ENCODE results near the gene HMGN3.

HMGN3 gene

DNA sequence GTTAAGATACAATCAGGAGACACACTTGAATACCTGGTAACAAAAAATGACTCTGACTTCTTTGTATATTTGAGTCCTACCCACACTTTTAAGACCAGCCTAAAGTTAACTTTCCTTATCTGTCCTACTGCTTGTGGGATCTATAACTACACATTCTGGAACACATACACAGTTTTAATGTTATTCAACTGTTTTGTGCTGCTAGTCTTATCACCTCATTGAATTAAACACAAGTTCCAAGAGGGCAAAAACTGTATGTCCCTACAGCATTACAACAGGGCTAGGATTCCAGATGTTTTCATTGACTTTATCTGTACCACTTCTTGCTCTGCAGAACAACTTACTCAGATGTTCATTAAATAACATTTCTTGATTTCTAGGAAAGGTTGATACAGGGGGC is 2.8 kb downstream of the HMGN3 start:
- no peak for DNase-seq

DNA sequence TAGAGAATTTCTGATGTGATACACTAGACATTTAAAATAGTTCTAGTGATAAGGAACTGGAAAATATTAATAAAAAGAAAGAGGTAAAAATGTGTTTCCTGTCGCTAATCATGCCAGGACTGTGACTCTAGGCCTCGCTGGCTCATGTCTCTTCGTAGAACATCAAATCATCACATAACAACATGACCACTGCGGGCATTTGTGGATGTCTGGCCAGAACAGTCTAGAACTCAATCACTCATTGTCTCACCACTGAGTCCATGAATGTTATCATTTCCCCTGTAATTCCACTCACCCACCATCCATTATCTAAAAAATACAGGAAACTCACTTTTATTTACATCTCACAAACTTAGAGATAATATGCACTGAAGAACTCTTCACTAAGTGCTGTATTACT is 3.4 kb downstream of the HMGN3 start:
- no peak for DNase-seq

DNA sequence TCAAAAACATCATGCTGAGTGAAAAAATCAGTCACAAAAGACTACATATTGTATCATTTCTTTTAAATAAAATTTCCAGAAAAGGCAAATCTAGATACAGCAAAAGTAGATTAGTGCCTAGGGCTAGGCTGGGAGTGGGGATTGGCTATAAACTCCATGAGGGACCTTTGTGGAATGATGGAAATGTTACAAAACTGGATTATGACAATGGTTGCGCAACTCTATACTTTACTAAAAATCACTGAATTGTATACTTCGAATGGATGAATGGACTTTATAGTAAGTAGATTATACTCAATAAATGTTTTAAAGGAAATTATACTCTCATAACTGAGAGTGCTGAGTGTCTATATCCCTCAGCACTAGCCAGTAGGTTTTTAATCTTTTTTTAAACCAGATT is 4.3 kb downstream of the HMGN3 start:
- no peak for DNase-seq

DNA sequence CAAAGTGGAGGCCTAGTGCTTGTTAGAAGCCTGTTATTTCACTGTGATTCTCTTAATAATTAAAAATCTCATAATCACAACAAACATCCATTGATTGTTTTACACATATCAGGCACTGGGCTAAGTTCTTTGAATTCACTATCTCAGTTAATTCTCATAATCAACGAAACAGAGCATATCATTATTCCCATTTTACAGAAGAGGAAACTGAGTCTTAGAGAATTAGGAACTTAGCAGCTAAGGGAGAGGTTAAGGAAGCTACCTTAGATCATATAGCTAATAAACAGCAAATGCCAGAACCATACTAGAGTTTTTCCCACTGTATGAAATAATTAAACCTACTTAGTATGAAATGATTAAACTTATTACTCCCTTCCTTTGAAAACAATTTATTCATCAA is 7.0 kb downstream of the HMGN3 start:
- DNase-seq = no peak

- DNase-seq = no peak
These were observed 7.8 kb downstream of the HMGN3 start for GRCh38 chr6:79226660-79227059.

DNA sequence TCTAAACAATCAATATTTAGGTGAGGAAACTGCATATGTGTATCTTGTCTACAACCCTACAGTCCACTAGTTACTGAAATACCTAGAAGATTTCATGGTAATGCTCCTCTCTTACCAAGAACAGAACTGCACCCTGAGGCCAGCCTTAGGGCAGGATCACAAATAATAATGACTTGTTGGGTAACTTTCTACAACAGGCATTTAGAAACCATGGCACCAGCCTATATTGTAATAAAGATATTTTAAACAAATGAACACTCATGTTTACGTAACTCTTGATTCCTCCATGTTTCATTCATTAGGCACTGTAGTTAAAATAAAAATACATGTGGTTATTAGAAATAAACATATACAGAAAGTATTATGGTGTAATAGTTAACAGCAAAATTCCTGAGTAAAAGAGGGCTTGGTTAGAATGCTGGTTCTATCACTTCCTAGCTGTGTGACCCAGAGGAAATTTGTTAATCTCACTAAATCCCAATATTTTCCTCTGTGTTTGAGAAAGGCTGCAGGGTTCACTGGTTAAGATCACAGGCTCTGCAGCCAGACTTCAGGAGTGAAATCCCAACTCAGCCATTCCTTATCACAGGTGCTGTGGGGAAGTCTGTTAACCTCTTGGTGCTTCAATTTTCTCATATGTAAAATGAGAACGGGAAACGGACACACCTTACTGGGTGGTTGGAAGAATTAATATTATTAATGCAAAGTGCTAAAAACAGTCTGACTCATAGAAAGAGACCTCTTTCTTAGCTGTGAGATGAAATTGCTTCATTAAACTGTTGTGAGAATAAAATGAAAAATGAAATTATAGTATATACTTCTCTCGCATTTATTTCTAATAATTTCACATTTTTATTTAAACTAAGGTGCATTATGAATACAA is 8.5 kb downstream of the HMGN3 start:
- DNase-seq = no peak

- no peak for DNase-seq
These were observed 10.7 kb downstream of the HMGN3 start for GRCh38 chr6:79223611-79224404.

DNA sequence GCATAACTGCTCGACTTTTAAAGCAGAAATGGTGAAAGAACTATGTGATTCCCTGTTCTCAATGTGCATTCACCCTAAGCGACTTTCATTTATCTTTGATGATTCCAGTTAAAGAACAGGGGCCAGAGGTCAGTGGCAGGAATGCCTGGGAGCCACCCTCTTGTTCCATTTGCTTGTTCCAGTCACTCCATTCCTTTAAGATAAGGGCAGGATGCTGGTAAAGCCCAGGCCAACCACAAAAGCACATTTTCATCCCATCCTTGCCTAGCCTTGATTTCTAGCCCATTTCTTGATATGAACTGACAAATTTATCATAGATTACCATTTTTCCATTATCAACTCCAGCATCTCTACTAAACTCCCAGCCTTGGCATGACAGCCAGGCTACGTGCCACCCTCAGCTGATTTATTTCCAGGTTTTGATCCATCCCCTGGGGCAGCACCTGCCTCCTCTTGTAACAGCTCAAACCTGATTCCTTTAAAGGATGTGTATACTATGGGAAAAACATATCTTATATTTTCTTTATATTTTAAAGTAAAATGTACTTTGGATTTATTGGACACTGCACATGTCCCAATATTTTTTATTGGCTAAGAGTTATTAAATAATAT is 19.2 kb downstream of the HMGN3 start:
- DNase-seq = no peak

DNA sequence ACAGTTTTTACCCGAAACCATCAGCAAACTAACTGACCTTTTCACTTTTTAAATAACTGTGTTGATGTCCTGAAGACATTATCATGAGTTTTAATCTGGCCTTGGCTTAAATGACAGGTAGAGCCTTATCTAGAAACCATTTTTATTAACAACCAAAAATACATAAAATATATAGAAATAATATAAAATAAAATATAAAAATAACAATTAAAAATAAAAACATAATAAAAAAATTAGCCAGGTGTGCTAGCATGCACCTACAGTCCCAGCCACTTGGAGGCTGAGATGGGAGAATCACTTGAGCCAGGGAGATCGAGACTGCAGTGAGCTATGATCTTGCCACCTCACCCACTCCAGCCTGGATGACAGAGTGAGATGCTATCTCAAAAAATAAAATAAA is 21.6 kb downstream of the HMGN3 start:
- no peak for DNase-seq

GRCh38 chr6:79208816-79209215 is 25.7 kb downstream of the HMGN3 start:
- DNase-seq = no peak

GRCh38 chr6:79203753-79204253 is 30.7 kb downstream of the HMGN3 start:
- no peak for DNase-seq

GRCh38 chr6:79202556-79202955 is 31.9 kb downstream of the HMGN3 start:
- DNase-seq = no peak

GRCh38 chr6:79201983-79202382 is 32.5 kb downstream of the HMGN3 start:
- DNase-seq = no peak

- no peak for DNase-seq
These were observed 33.3 kb downstream of the HMGN3 start for GRCh38 chr6:79201143-79201542.

DNA sequence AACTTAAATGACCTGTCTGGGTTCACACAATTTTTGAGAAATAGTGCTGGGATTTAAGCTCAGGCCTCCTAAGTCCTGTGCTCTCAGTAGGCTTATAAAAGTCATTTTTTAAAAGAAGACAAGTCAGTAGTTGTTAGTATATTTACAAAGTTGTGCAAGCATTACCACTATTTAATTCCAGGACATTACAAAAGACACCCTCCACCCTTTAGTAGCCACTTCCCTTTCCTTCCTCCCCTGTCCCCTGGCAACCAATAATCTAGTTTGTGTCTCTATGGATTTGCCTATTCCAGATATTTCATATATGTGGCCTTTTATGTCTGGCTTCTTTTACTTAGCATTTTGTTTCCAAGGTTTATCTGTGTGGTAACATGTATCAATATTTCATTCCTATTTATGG is 37.6 kb downstream of the HMGN3 start:
- DNase-seq = no peak

- no peak for DNase-seq
These were observed 40.5 kb downstream of the HMGN3 start for GRCh38 chr6:79193971-79194370.

DNA sequence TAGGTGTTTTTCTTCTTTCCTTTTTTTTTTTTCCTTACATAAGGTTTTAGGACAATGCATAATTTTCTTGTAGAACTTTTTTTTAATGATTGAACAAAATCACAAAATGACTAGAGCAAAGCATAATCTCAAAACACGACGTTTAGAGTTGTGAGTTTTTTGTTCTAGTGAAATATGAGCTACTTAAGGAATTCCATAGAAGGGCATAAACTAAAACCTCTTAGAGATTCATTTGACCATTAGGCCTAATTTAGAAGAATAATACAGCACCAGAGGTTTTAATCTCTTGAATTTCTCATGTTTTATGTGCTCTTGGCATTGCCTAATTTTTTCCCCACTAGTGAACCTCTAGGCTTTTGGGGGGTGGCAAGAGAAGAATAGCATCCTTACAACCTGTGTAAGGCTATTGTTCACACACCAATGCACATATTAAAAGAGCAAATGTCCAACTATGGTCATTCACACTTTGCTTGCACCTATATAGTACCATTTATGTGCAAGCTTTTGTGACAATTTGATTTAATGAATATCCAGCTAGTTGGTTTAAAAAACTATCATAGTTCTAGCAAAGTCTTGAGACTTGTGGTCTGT is 44.6 kb downstream of the HMGN3 start:
- DNase-seq = no peak

GRCh38 chr6:79188885-79189480 is 45.5 kb downstream of the HMGN3 start:
- DNase-seq = no peak

GRCh38 chr6:79188107-79188506 is 46.4 kb downstream of the HMGN3 start:
- no peak for DNase-seq

DNA sequence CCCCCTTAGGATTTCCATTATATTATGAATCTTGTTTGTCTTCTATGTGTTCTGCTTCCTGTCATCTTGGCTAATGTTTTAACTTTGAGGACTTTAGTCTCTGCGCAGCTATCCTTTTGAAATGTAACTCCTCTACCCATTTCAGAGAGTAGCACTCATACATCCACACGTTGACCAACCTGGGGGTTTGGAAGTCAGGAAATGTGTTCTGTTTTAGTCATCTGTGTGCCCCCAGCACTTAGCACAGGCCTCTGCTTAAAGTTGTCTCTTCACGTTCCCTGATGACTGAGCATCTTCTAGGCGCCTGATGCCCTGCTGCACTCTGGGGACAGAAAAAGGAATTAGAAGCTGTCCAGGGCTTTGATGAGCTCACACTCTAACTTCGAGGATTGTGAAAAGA is 47.9 kb downstream of the HMGN3 start:
- DNase-seq = no peak

DNA sequence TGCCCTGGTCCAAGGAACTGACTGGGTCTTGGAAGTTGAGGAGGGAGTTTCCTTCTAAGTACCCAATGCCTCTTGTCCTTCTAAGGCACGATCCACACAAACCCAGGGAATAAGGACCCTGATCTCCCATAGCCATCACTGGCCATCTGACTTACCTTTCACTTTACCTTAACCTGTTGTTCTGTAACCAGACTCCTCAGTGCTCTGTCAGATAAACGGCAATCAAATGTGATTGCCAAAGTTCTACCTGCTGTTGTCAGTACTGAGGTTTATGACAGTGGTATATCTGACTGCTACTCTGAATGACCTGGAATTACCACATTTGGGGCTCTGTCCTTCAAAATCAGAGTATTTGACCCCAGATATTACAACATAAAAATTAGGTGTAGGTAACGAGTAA is 49.8 kb downstream of the HMGN3 start:
- DNase-seq = no peak

- no peak for DNase-seq
These were observed 50.4 kb downstream of the HMGN3 start for GRCh38 chr6:79184086-79184485.

GRCh38 chr6:79180052-79180451 is 54.4 kb downstream of the HMGN3 start:
- no peak for DNase-seq
